H9 (cell line): ENCODE data around the gene DTWD2. TPM values are rescaled to one million over a fixed set of nuclear protein-coding genes. Genes with fewer than 3 reads are reported as not detected.

Experiments used
- DNase-seq: peaks from one replicate; pipeline ENCODE4 v3.0.0-alpha.2; 2017
- H2AFZ ChIP-seq: one replicate; pipeline ENCODE4 v1.6.1; 2013; ENCODE audit warnings: mild to moderate bottlenecking, low read length, control low read depth, moderate library complexity
- H2AK5ac ChIP-seq: 2 replicates; pipeline ENCODE4 v1.6.1; 2013; ENCODE audit warnings: low read length, control low read depth, mixed read lengths; ENCODE audit not compliant: insufficient read length
- H2BK120ac ChIP-seq: one replicate; pipeline ENCODE4 v1.6.1; 2013; ENCODE audit warnings: low read depth, mild to moderate bottlenecking, low read length, control low read depth, inconsistent platforms; ENCODE audit not compliant: poor library complexity, severe bottlenecking
- H2BK12ac ChIP-seq: 2 replicates; pipeline ENCODE4 v1.6.1; 2013; ENCODE audit warnings: low read length, control low read depth, mixed read lengths, low read depth; ENCODE audit not compliant: insufficient read length
- H2BK15ac ChIP-seq: 2 replicates; pipeline ENCODE4 v1.6.1; 2013; ENCODE audit warnings: low read depth, low read length, control low read depth
- H2BK20ac ChIP-seq: one replicate; pipeline ENCODE4 v1.6.1; 2013; ENCODE audit warnings: low read depth, mild to moderate bottlenecking, low read length, control low read depth, inconsistent platforms; ENCODE audit not compliant: poor library complexity, severe bottlenecking
- H2BK5ac ChIP-seq: 2 replicates; pipeline ENCODE4 v1.6.1; 2013; ENCODE audit warnings: low read length, control low read depth, mixed read lengths; ENCODE audit not compliant: insufficient read length
- H3K14ac ChIP-seq: 2 replicates; pipeline ENCODE4 v1.6.1; 2013; ENCODE audit warnings: low read length, control low read depth; ENCODE audit not compliant: insufficient read depth
- H3K18ac ChIP-seq: 2 replicates; pipeline ENCODE4 v1.6.1; 2013; ENCODE audit warnings: low read depth, mild to moderate bottlenecking, mixed read lengths, low read length, control low read depth; ENCODE audit not compliant: insufficient read length
- H3K23ac ChIP-seq: 2 replicates; pipeline ENCODE4 v1.6.1; 2013; ENCODE audit warnings: low read length, control low read depth, mixed read lengths, low read depth; ENCODE audit not compliant: insufficient read length
- H3K23me2 ChIP-seq: 2 replicates; pipeline ENCODE4 v1.6.1; 2013; ENCODE audit warnings: low read depth, mild to moderate bottlenecking, mixed read lengths, low read length, control low read depth; ENCODE audit not compliant: insufficient read length, poor library complexity, severe bottlenecking
- H3K27ac ChIP-seq: 2 replicates; pipeline ENCODE4 v1.5.1; 2013; ENCODE audit warnings: low read length, control low read depth, mixed read lengths, low read depth; ENCODE audit not compliant: insufficient read length
- H3K27me3 ChIP-seq: 2 replicates; pipeline ENCODE4 v1.6.1; 2013; ENCODE audit warnings: low read length, control low read depth, inconsistent platforms; ENCODE audit not compliant: insufficient read depth
- H3K4ac ChIP-seq: 2 replicates; pipeline ENCODE4 v1.6.1; 2013; ENCODE audit warnings: low read depth, mild to moderate bottlenecking, control low read depth, inconsistent platforms, low read length, moderate library complexity
- H3K4me1 ChIP-seq: 2 replicates; pipeline ENCODE4 v1.6.1; 2013; ENCODE audit warnings: low read length, control low read depth, inconsistent platforms; ENCODE audit not compliant: insufficient read depth
- H3K4me2 ChIP-seq: 2 replicates; pipeline ENCODE4 v1.6.1; 2013; ENCODE audit warnings: low read length, control low read depth, mixed read lengths; ENCODE audit not compliant: insufficient read length, insufficient read depth
- H3K56ac ChIP-seq: 2 replicates; pipeline ENCODE4 v1.6.1; 2013; ENCODE audit warnings: low read depth, mild to moderate bottlenecking, mixed read lengths, low read length, control low read depth; ENCODE audit not compliant: insufficient read length
- H3K79me1 ChIP-seq: 2 replicates; pipeline ENCODE4 v1.6.1; 2013; ENCODE audit warnings: low read depth, mild to moderate bottlenecking, moderate library complexity, low read length, control low read depth, inconsistent platforms; ENCODE audit not compliant: insufficient read depth, poor library complexity, severe bottlenecking
- H3K79me2 ChIP-seq: 2 replicates; pipeline ENCODE4 v1.6.1; 2013; ENCODE audit warnings: low read length, control low read depth, inconsistent platforms; ENCODE audit not compliant: insufficient read depth
- H3K9ac ChIP-seq: 2 replicates; pipeline ENCODE4 v1.6.1; 2013; ENCODE audit warnings: low read length, control low read depth, mixed read lengths; ENCODE audit not compliant: insufficient read length; ENCODE audit errors: extremely low read depth
- H3K9me3 ChIP-seq: one replicate; pipeline ENCODE4 v1.6.1; 2013; ENCODE audit warnings: low read depth, low read length, inconsistent platforms; ENCODE audit not compliant: control insufficient read depth
- H3T11ph ChIP-seq: one replicate; pipeline ENCODE4 v1.6.1; 2013; ENCODE audit warnings: mild to moderate bottlenecking, low read length, control low read depth, inconsistent platforms
- H4K20me1 ChIP-seq: one replicate; pipeline ENCODE4 v1.6.1; 2013; ENCODE audit not compliant: control insufficient read depth, insufficient read length, insufficient read depth
- H4K5ac ChIP-seq: 2 replicates; pipeline ENCODE4 v1.6.1; 2013; ENCODE audit warnings: low read depth, mild to moderate bottlenecking, mixed read lengths, low read length, control low read depth; ENCODE audit not compliant: insufficient read length
- H4K8ac ChIP-seq: replicated peaks from 2 replicates; pipeline ENCODE4 v1.6.1; 2013; ENCODE audit warnings: low read length, control low read depth, mixed read lengths, low read depth; ENCODE audit not compliant: insufficient read length
- H4K91ac ChIP-seq: 2 replicates; pipeline ENCODE4 v1.6.1; 2013; ENCODE audit warnings: low read depth, mild to moderate bottlenecking, moderate library complexity, mixed read lengths, low read length, control low read depth; ENCODE audit not compliant: insufficient read length
- H3K27ac Mint-ChIP-seq, 3 experiments: 2 replicates in 2 of 3; 3 replicates in 1 of 3; pipeline ENCODE4 v1.8.0; 2020 to 2021; ENCODE audit warnings: mixed read lengths in 3 of 3, mild to moderate bottlenecking in 1 of 3, moderate library complexity in 1 of 3
- H3K27me3 Mint-ChIP-seq: 2 replicates; pipeline ENCODE4 v1.8.0; 2021; ENCODE audit warnings: low read depth, mild to moderate bottlenecking, moderate library complexity, mixed read lengths
- H3K36me3 Mint-ChIP-seq, 3 experiments: 2 replicates in 2 of 3; 3 replicates in 1 of 3; pipeline ENCODE4 v1.8.0; 2020 to 2021; ENCODE audit warnings: low read depth in 3 of 3, mixed read lengths in 3 of 3; ENCODE audit not compliant: insufficient read depth in 1 of 3
- H3K4me1 Mint-ChIP-seq, 2 experiments: 2 replicates each; pipeline ENCODE4 v1.8.0; 2020; ENCODE audit warnings: mixed read lengths in 2 of 2
- H3K4me3 Mint-ChIP-seq, 2 experiments: 2 replicates in 1 of 2; 3 replicates in 1 of 2; pipeline ENCODE4 v1.8.0; 2020 to 2021; ENCODE audit warnings: mild to moderate bottlenecking in 2 of 2, mixed read lengths in 2 of 2, moderate library complexity in 1 of 2
- H3K9me3 Mint-ChIP-seq, 2 experiments: 2 replicates in 1 of 2; 3 replicates in 1 of 2; pipeline ENCODE4 v1.8.0; 2020; ENCODE audit warnings: mild to moderate bottlenecking in 2 of 2, mixed read lengths in 2 of 2, moderate library complexity in 1 of 2
- CTCF ChIP-seq: fragments of 200-600 bp; sonication (generic); conservative IDR thresholded peaks from 3 replicates; pipeline ENCODE4 v1.8.0; 2021; ENCODE audit warnings: antibody characterized with exemption, mild to moderate bottlenecking
- WGBS: extraction: QIAGEN DNeasy Blood & Tissue Kit; methylation state at CpG from one replicate; pipeline ENCODE4 v1.1.7; 2013; ENCODE audit warnings: missing lambda C conversion rate, low lambda C conversion rate, mixed read lengths; ENCODE audit not compliant: insufficient read length; ENCODE audit errors: extremely low coverage; 5-methylcytosine and 5-hydroxymethylcytosine counted together
- total RNA-seq: library from RNA; stranded (reverse); gene quantifications from 2 replicates; pipeline ENCODE4 v1.2.1, GENCODE V29; 2021

The DTWD2 gene
- total RNA-seq, 1 experiment from 2014 or later, result 10.8 TPM

DNA sequence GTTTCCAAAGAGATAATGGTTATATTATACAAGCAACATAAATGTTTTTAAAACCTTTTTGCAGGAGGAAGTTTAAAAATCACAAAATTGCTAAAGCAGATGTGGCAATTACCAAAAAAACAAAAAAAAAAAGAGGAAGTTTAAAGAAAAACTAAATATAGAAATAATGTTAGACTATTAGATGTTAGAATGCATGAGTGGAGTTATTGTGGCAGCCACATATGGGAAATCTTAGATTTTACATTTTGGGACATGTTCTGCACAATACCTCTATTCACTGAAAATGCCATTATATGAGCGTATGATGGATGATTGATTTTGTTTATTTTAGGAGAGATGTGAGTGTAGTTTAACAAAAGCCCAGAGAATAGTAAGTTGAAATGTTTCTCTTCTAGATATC is 31.2 kb upstream of the DTWD2 start:
- H4K91ac ChIP-seq, result no peak overlapping the region
- H2BK120ac ChIP-seq, result no peak overlapping the region
- H4K8ac ChIP-seq, result no peak overlapping the region
- no peak overlapping the region for H3K27ac ChIP-seq
- no peak for TF ChIP-seq CTCF
- H3K27me3 ChIP-seq, result no peaks in the 10 kb centered on the region
- no CpG with 5 or more reads among the region's 1 CpG for WGBS
- H3K9me3 ChIP-seq, result no peaks in the 10 kb centered on the region
- no peaks in the 10 kb centered on the region for H3K79me1 ChIP-seq
- no peak overlapping the region for H3T11ph ChIP-seq
- no peak overlapping the region for H3K56ac ChIP-seq
- H2BK5ac ChIP-seq, result no peak overlapping the region
- no peak overlapping the region for H3K4me2 ChIP-seq
- H3K23me2 ChIP-seq, result no peaks in the 10 kb centered on the region
- no peaks in the 10 kb centered on the region for H3K79me2 ChIP-seq
- no peak overlapping the region for H3K23ac ChIP-seq
- H3K9ac ChIP-seq, result no peak overlapping the region
- Mint-ChIP-seq H3K27me3 (no peaks in the 10 kb centered on the region), H3K36me3 (no peaks in the 10 kb centered on the region; a peak in 1 of 7 replicates), H3K27ac (no peak overlapping the region), H3K4me3 (no peak overlapping the region), H3K9me3 (no peaks in the 10 kb centered on the region), H3K4me1 (peaks cover 4% of the 10 kb centered on the region in 2 experiments)
- no peak overlapping the region for H2BK12ac ChIP-seq
- no peaks in the 10 kb centered on the region for H3K4me1 ChIP-seq
- no peak for DNase-seq
- no peak overlapping the region for H2BK15ac ChIP-seq
- H3K4ac ChIP-seq, result no peak overlapping the region
- H4K5ac ChIP-seq, result no peak overlapping the region
- H2BK20ac ChIP-seq, result no peak overlapping the region
- H3K14ac ChIP-seq, result no peak overlapping the region
- no peaks in the 10 kb centered on the region for H4K20me1 ChIP-seq
- no peak overlapping the region for H2AFZ ChIP-seq
- H3K18ac ChIP-seq, result no peak overlapping the region
- H2AK5ac ChIP-seq, result no peak overlapping the region
